Measurements from ENCODE around the gene TRAPPC12. TPM values are rescaled to one million over a fixed set of nuclear protein-coding genes. Genes with fewer than 3 reads are reported as not detected.

The TRAPPC12 gene
- total and polyA plus RNA-seq, 2 experiments from 2014 or later: 77.2 to 103 TPM

GRCh38 chr2:3463944-3464343, 84.5 kb downstream of the TRAPPC12 start:
- Histone ChIP-seq H3K27ac (no peak overlapping the region), H3K9me3 (ENCODE audit: low read depth) (no peaks in the 10 kb centered on the region), H3K27me3 (no peaks in the 10 kb centered on the region), H3K36me3 (peaks cover 8% of the 10 kb centered on the region), H3K4me3 (no peak overlapping the region), H3K4me1 (ENCODE audit: low read depth) (no peaks in the 10 kb centered on the region)
- TF ChIP-seq CTCF (IDR thresholded peaks at IDR 0.05; ENCODE audit: low read depth, low read length): no peak
- no peak for DNase-seq (ENCODE audit: low read depth in 1 of 2, low spot score in 1 of 2)

- Histone ChIP-seq H3K4me1 (ENCODE audit: low read depth) (no peaks in the 10 kb centered on the region), H3K27ac (no peak overlapping the region), H3K27me3 (no peaks in the 10 kb centered on the region), H3K9me3 (ENCODE audit: low read depth) (no peaks in the 10 kb centered on the region), H3K4me3 (no peak overlapping the region), H3K36me3 (peaks cover 12% of the 10 kb centered on the region)
- no peak for TF ChIP-seq CTCF (IDR thresholded peaks at IDR 0.05; ENCODE audit: low read depth, low read length)
- DNase-seq (ENCODE audit: low read depth in 1 of 2, low spot score in 1 of 2): no peak
Measured at GRCh38 chr2:3464401-3465005, 85.0 kb downstream of the TRAPPC12 start.

- no peaks in the 10 kb centered on the region for H3K9me3 ChIP-seq (ENCODE audit: low read depth)
- TF ChIP-seq CTCF (IDR thresholded peaks at IDR 0.05; ENCODE audit: low read depth, low read length): no peak
- no peak overlapping the region for H3K4me3 ChIP-seq
- H3K27me3 ChIP-seq: no peaks in the 10 kb centered on the region
- H3K36me3 ChIP-seq: peaks cover 12% of the 10 kb centered on the region
- no peak for DNase-seq (ENCODE audit: low read depth in 1 of 2, low spot score in 1 of 2)
- peak overlapping the region; percentile 82 for H3K27ac ChIP-seq
- H3K4me1 ChIP-seq (ENCODE audit: low read depth): no peaks in the 10 kb centered on the region
Measured at GRCh38 chr2:3465328-3465727, 85.8 kb downstream of the TRAPPC12 start.

- Histone ChIP-seq H3K9me3 (ENCODE audit: low read depth) (no peaks in the 10 kb centered on the region), H3K27ac (peak overlapping the region; percentile 82), H3K4me1 (ENCODE audit: low read depth) (peaks cover 3% of the 10 kb centered on the region), H3K36me3 (peaks cover 12% of the 10 kb centered on the region), H3K4me3 (no peak overlapping the region), H3K27me3 (no peaks in the 10 kb centered on the region)
- TF ChIP-seq CTCF (IDR thresholded peaks at IDR 0.05; ENCODE audit: low read depth, low read length): no peak
- DNase-seq (ENCODE audit: low read depth in 1 of 2, low spot score in 1 of 2): peak in 1 of 2 donors; percentile 95
Measured at GRCh38 chr2:3465844-3466481, 86.5 kb downstream of the TRAPPC12 start.

- DNase-seq (ENCODE audit: low read depth in 1 of 2, low spot score in 1 of 2): no peak
- H3K36me3 ChIP-seq: peaks cover 12% of the 10 kb centered on the region
- H3K4me1 ChIP-seq (ENCODE audit: low read depth): peaks cover 3% of the 10 kb centered on the region
- no peaks in the 10 kb centered on the region for H3K27me3 ChIP-seq
- peak overlapping the region; percentile 82 for H3K27ac ChIP-seq
- H3K4me3 ChIP-seq: no peak overlapping the region
- H3K9me3 ChIP-seq (ENCODE audit: low read depth): no peaks in the 10 kb centered on the region
- TF ChIP-seq CTCF (IDR thresholded peaks at IDR 0.05; ENCODE audit: low read depth, low read length): no peak
Measured at GRCh38 chr2:3466482-3466863, 87.0 kb downstream of the TRAPPC12 start.
